Measurements from ENCODE around the gene LAMTOR2. TPM values are rescaled to one million over a fixed set of nuclear protein-coding genes. Genes with fewer than 3 reads are reported as not detected.

Gene LAMTOR2
- total and polyA plus RNA-seq, 2 donors (not counting 1 experiment from before 2014, with no cell fraction given) = 56.3 to 84.7 TPM

GRCh38 chr1:156050376-156050775 lies 4.2 kb upstream of the LAMTOR2 start:
- DNase-seq (ENCODE audit: low read depth in 2 of 2) = no peak

GRCh38 chr1:156051011-156051725 lies 3.4 kb upstream of the LAMTOR2 start:
- Histone ChIP-seq H2AFZ (ENCODE audit: low read length) (no peak overlapping the region), H3K9ac (ENCODE audit: insufficient read depth, low read length) (no peak overlapping the region), H3K4me2 (ENCODE audit: extremely low read depth, insufficient read depth, low read length) (no peak overlapping the region), H3K36me3 (ENCODE audit: control insufficient read depth, insufficient read depth, low read length) (peaks cover 7% of the 10 kb centered on the region), H3K4me3 (replicated peaks in 1 of 4; ENCODE audit: control extremely low read depth in 1 of 4, insufficient read depth in 1 of 4, low read depth in 3 of 4, low read length in 4 of 4) (no peak overlapping the region), H3K27me3 (ENCODE audit: control insufficient read depth, insufficient read depth, low read length) (no peaks in the 10 kb centered on the region), H3K9me3 (ENCODE audit: control insufficient read depth, insufficient read depth, low read depth, low read length) (no peaks in the 10 kb centered on the region), H4K20me1 (ENCODE audit: control insufficient read depth, extremely low read depth, insufficient read depth, low read length) (no peaks in the 10 kb centered on the region), H3K79me2 (ENCODE audit: control insufficient read depth, insufficient read depth, low read length) (peaks cover 14% of the 10 kb centered on the region), H3K27ac (ENCODE audit: insufficient read depth, low read length) (no peak overlapping the region), H3K4me1 (ENCODE audit: control insufficient read depth, extremely low read depth, insufficient read depth, low read length) (peaks cover 7% of the 10 kb centered on the region)
- TF ChIP-seq EZH2 (IDR thresholded peaks at IDR 0.05; ENCODE audit: low read length, missing control alignments) = no peak
- TF ChIP-seq CTCF (conservative IDR thresholded peaks at IDR 0.05 in 1 of 2, IDR thresholded peaks at IDR 0.05 in 1 of 2; ENCODE audit: low read depth in 1 of 2, low read length in 2 of 2) = no peak
- DNase-seq (ENCODE audit: low read depth in 2 of 2) = no peak

More at GRCh38 chr1:156050376-156050775, 4.2 kb upstream of the LAMTOR2 start:
- no peak overlapping the region for H3K4me3 ChIP-seq (replicated peaks in 1 of 4; ENCODE audit: control extremely low read depth in 1 of 4, insufficient read depth in 1 of 4, low read depth in 3 of 4, low read length in 4 of 4)
- no peaks in the 10 kb centered on the region for H3K9me3 ChIP-seq (ENCODE audit: control insufficient read depth, insufficient read depth, low read depth, low read length)
- peaks cover 7% of the 10 kb centered on the region for H3K36me3 ChIP-seq (ENCODE audit: control insufficient read depth, insufficient read depth, low read length)
- H3K9ac ChIP-seq (ENCODE audit: insufficient read depth, low read length) = no peak overlapping the region
- H3K4me1 ChIP-seq (ENCODE audit: control insufficient read depth, extremely low read depth, insufficient read depth, low read length) = peaks cover 3% of the 10 kb centered on the region
- no peak overlapping the region for H2AFZ ChIP-seq (ENCODE audit: low read length)
- no peaks in the 10 kb centered on the region for H4K20me1 ChIP-seq (ENCODE audit: control insufficient read depth, extremely low read depth, insufficient read depth, low read length)
- no peaks in the 10 kb centered on the region for H3K27me3 ChIP-seq (ENCODE audit: control insufficient read depth, insufficient read depth, low read length)
- H3K27ac ChIP-seq (ENCODE audit: insufficient read depth, low read length) = no peak overlapping the region
- TF ChIP-seq EZH2 (IDR thresholded peaks at IDR 0.05; ENCODE audit: low read length, missing control alignments) = no peak
- no peak for TF ChIP-seq CTCF (conservative IDR thresholded peaks at IDR 0.05 in 1 of 2, IDR thresholded peaks at IDR 0.05 in 1 of 2; ENCODE audit: low read depth in 1 of 2, low read length in 2 of 2)
- H3K4me2 ChIP-seq (ENCODE audit: extremely low read depth, insufficient read depth, low read length) = no peak overlapping the region
- H3K79me2 ChIP-seq (ENCODE audit: control insufficient read depth, insufficient read depth, low read length) = peaks cover 12% of the 10 kb centered on the region

- TF ChIP-seq EZH2 (IDR thresholded peaks at IDR 0.05; ENCODE audit: low read length, missing control alignments) = no peak
- peak in 1 of 2 donors; percentile 27 for TF ChIP-seq CTCF (conservative IDR thresholded peaks at IDR 0.05 in 1 of 2, IDR thresholded peaks at IDR 0.05 in 1 of 2; ENCODE audit: low read depth in 1 of 2, low read length in 2 of 2)
- H3K9me3 ChIP-seq (ENCODE audit: control insufficient read depth, insufficient read depth, low read depth, low read length) = no peaks in the 10 kb centered on the region
- H3K79me2 ChIP-seq (ENCODE audit: control insufficient read depth, insufficient read depth, low read length) = peaks cover 14% of the 10 kb centered on the region
- H3K4me1 ChIP-seq (ENCODE audit: control insufficient read depth, extremely low read depth, insufficient read depth, low read length) = peaks cover 7% of the 10 kb centered on the region
- peak; percentile 68 to 72 for DNase-seq (ENCODE audit: low read depth in 2 of 2)
- peak overlapping the region; percentile 68 to 84 (median 74) for H3K4me3 ChIP-seq (replicated peaks in 1 of 4; ENCODE audit: control extremely low read depth in 1 of 4, insufficient read depth in 1 of 4, low read depth in 3 of 4, low read length in 4 of 4)
- peak overlapping the region; percentile 47 for H3K4me2 ChIP-seq (ENCODE audit: extremely low read depth, insufficient read depth, low read length)
- peak overlapping the region; percentile 49 for H2AFZ ChIP-seq (ENCODE audit: low read length)
- no peak overlapping the region for H3K27ac ChIP-seq (ENCODE audit: insufficient read depth, low read length)
- H3K27me3 ChIP-seq (ENCODE audit: control insufficient read depth, insufficient read depth, low read length) = no peaks in the 10 kb centered on the region
- H3K36me3 ChIP-seq (ENCODE audit: control insufficient read depth, insufficient read depth, low read length) = peaks cover 5% of the 10 kb centered on the region
- H4K20me1 ChIP-seq (ENCODE audit: control insufficient read depth, extremely low read depth, insufficient read depth, low read length) = no peaks in the 10 kb centered on the region
- peak overlapping the region; percentile 48 for H3K9ac ChIP-seq (ENCODE audit: insufficient read depth, low read length)
Measured at GRCh38 chr1:156052862-156053767, 1.5 kb upstream of the LAMTOR2 start.

Measured in fibroblast of lung (primary cell).